Activated T-helper 2 cell treated with anti-CD3 and anti-CD28 coated beads, Interferon-gamma antibody, Interleukin-2, Interleukin-4, amounts not matched to agents 10 μg/mL and 5 μg/mL and 100 μg/mL, durations not matched to agents 14 hours and 24 hours and 36 hours (primary cell): Measurements from ENCODE around the gene KCNQ4. TPM values are rescaled to one million over a fixed set of nuclear protein-coding genes. Genes with fewer than 3 reads are reported as not detected.

Experiments
- DNase-seq: peaks from one replicate; pipeline ENCODE4 v3.0.0; 2021; ENCODE audit warnings: low spot score
- H3K27ac Mint-ChIP-seq: one replicate; pipeline ENCODE4 v1.8.0; 2021; ENCODE audit warnings: mixed read lengths
- H3K27me3 Mint-ChIP-seq: one replicate; pipeline ENCODE4 v1.8.0; 2021; ENCODE audit warnings: low read depth, mixed read lengths
- H3K36me3 Mint-ChIP-seq: one replicate; pipeline ENCODE4 v1.8.0; 2021; ENCODE audit warnings: low read depth, mixed read lengths
- H3K4me1 Mint-ChIP-seq: one replicate; pipeline ENCODE4 v1.8.0; 2021; ENCODE audit warnings: low read depth, mixed read lengths
- H3K4me3 Mint-ChIP-seq: one replicate; pipeline ENCODE4 v1.8.0; 2021; ENCODE audit warnings: low read depth, mild to moderate bottlenecking, moderate library complexity, mixed read lengths
- H3K9me3 Mint-ChIP-seq: one replicate; pipeline ENCODE4 v1.8.0; 2021; ENCODE audit warnings: mixed read lengths
- intact Hi-C: fragments of 100-400 bp; cut with micrococcal nuclease; formaldehyde crosslinking; loops from one replicate; pipeline ENCODE4 v1.15.1; 2023
- total RNA-seq: library from RNA; stranded (reverse); gene quantifications from 2 replicates; pipeline ENCODE4 v1.2.3, GENCODE V29; 2022

KCNQ4 gene
- total RNA-seq, 1 donor from 2014 or later, result 0.78 TPM

DNA sequence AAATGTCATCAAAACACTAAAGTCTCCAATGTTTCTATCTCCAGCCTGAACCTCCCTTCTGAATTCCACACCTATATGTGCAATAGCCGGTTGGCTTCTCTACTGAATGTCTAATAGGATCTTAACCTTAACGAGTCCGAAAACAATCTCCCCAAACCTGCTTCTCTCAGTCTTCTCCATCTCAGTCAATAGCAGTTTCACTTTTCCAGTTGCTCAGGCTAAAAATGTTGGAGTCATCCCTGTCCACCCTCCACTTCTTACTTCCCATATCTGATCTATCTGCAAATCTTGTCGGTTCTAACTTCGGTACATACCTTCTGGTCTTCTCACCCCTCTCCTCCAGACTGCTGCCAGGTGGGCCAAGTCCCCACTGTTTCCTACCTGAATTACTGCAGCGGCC is 104.1 kb downstream of the KCNQ4 start:
- Mint-ChIP-seq H3K4me1 (peaks cover 4% of the 10 kb centered on the region), H3K27ac (no peak overlapping the region), H3K4me3 (no peak overlapping the region), H3K36me3 (no peaks in the 10 kb centered on the region), H3K27me3 (peaks cover 48% of the 10 kb centered on the region), H3K9me3 (no peaks in the 10 kb centered on the region)
- intact Hi-C loops, result no loop called here
- no peak for DNase-seq

Other genes starting within 250 kb of the KCNQ4 start
- gene RIMS3, start 118.1 kb upstream of the KCNQ4 start, total RNA-seq, result 2.5 and 2.9 TPM in 2 replicates
- 66.0 and 68.4 TPM in 2 replicates for gene NFYC, start 92.1 kb upstream of the KCNQ4 start, total RNA-seq
- 3.6 and 4.2 TPM in 2 replicates for gene CITED4, start 78.6 kb downstream of the KCNQ4 start, total RNA-seq
- gene CTPS1, start 195.9 kb downstream of the KCNQ4 start, total RNA-seq, result 124 and 127 TPM in 2 replicates
- 0.14 and 0.18 TPM in 2 replicates for gene SLFNL1, start 237.9 kb downstream of the KCNQ4 start, total RNA-seq